GM18868 (cell line): ENCODE data around the gene FAM210B.
"Not testable (repeated sequence)": the region's sequence is repeated elsewhere in the genome, so short reads cannot be mapped to it uniquely, and the experiment has no call there.

ENCODE experiments used
- ATAC-seq: cut with Tn5 transposase; IDR thresholded peaks from one replicate; pipeline ENCODE4 v1.9.1; 2021; ENCODE audit warnings: mild to moderate bottlenecking, moderate library complexity; ENCODE audit not compliant: unreplicated experiment

FAM210B gene

GRCh38 chr20:56358600-56359211 lies at the start of gene FAM210B:
Gene FAM210B, plus strand, starts transcription at chr20:56358974. Its CDS starts 32 bp downstream, at chr20:56359006.
- peak; percentile 97 for ATAC-seq

GRCh38 chr20:56316051-56316450 lies 42.7 kb upstream of the FAM210B start:
- no peak for ATAC-seq

- ATAC-seq: no peak
Observed at GRCh38 chr20:56316483-56316882, 42.3 kb upstream of the FAM210B start.

GRCh38 chr20:56322681-56323080 lies 36.1 kb upstream of the FAM210B start:
- no peak for ATAC-seq

- ATAC-seq: no peak
Observed at GRCh38 chr20:56323206-56323605, 35.6 kb upstream of the FAM210B start.

- ATAC-seq: no peak
Observed at GRCh38 chr20:56323656-56324055, 35.1 kb upstream of the FAM210B start.

- ATAC-seq: no peak
Observed at GRCh38 chr20:56324806-56325205, 34.0 kb upstream of the FAM210B start.

- ATAC-seq: no peak
Observed at GRCh38 chr20:56328861-56329260, 29.9 kb upstream of the FAM210B start.

- not testable (repeated sequence) for ATAC-seq
Observed at GRCh38 chr20:56336709-56337108, 22.1 kb upstream of the FAM210B start.

- ATAC-seq: no peak
Observed at GRCh38 chr20:56342783-56343182, 16.0 kb upstream of the FAM210B start.

GRCh38 chr20:56343861-56344381 lies 14.9 kb upstream of the FAM210B start:
- ATAC-seq: peak; percentile 93

- ATAC-seq: no peak
Observed at GRCh38 chr20:56345911-56346310, 12.9 kb upstream of the FAM210B start.

- no peak for ATAC-seq
Observed at GRCh38 chr20:56347628-56348304, 11.0 kb upstream of the FAM210B start.

- ATAC-seq: no peak
Observed at GRCh38 chr20:56348305-56348693, 10.5 kb upstream of the FAM210B start.

GRCh38 chr20:56348746-56349145 lies 10.0 kb upstream of the FAM210B start:
- no peak for ATAC-seq

- ATAC-seq: no peak
Observed at GRCh38 chr20:56350842-56351241, 7.9 kb upstream of the FAM210B start.

- no peak for ATAC-seq
Observed at GRCh38 chr20:56352345-56353055, 6.3 kb upstream of the FAM210B start.

- no peak for ATAC-seq
Observed at GRCh38 chr20:56353356-56353755, 5.4 kb upstream of the FAM210B start.

GRCh38 chr20:56358070-56358469 lies 704 bp upstream of the FAM210B start:
- ATAC-seq: no peak

- peak; percentile 22 for ATAC-seq
Observed at GRCh38 chr20:56359212-56360132, 698 bp downstream of the FAM210B start.
